SK-N-MC (cell line): ENCODE results near the gene ENTPD7.

Source experiments
- EZH2 ChIP-seq: fragments of 200-600 bp; sonication (generic); IDR thresholded peaks from one replicate; pipeline ENCODE4 v1.6.1; 2017; ENCODE audit warnings: antibody characterized with exemption
- FOXP2 ChIP-seq: optimal IDR thresholded peaks from 2 replicates; pipeline ENCODE3; 2011; ENCODE audit warnings: mild to moderate bottlenecking, moderate library complexity; ENCODE audit not compliant: insufficient read depth; ENCODE audit errors: extremely low read length, control extremely low read depth
- POLR2AphosphoS5 ChIP-seq: IDR thresholded peaks from 2 replicates; pipeline ENCODE4 v1.6.1; 2012; ENCODE audit warnings: mild to moderate bottlenecking, low read depth, low read length, borderline replicate concordance

GRCh38 chr10:99689461-99689860, 30.2 kb downstream of the ENTPD7 start:
- no peak for TF ChIP-seq POLR2AphosphoS5
- no peak for TF ChIP-seq EZH2
- no peak for TF ChIP-seq FOXP2
